ENCODE data around the gene DLGAP4. TPM values are rescaled to one million over a fixed set of nuclear protein-coding genes. Genes with fewer than 3 reads are reported as not detected.

The DLGAP4 gene
- total RNA-seq, 1 donor from 2014 or later = 77.3 TPM

DNA sequence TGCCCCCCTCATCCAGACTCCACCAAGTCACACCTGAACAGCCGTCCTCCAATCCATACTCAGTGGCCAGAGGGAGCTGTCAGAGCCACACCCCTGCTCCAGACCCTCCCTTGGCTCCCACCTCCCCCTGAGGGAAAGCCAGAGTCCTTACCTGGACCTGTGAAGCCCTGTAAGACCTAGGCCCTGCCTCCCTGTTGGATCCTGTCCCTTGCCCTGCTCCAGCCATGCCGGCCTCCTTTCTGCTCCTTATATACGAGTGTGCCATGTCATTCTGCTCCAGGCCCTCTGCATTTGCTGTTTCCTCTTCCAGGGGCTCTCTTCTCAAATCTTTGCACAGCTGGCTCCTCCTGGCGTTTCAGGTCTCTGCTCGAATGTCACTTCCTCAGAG lies 134.9 kb downstream of the DLGAP4 start:
- no peaks in the 10 kb centered on the region for H3K36me3 ChIP-seq
- no peak overlapping the region for H3K4me3 ChIP-seq
- TF ChIP-seq POLR2A (IDR thresholded peaks at IDR 0.05) = no peak
- TF ChIP-seq POLR2AphosphoS5 (IDR thresholded peaks at IDR 0.05; ENCODE audit: insufficient read depth in 1 of 2, low read depth in 1 of 2) = no peak
- TF ChIP-seq, protein P1, sequence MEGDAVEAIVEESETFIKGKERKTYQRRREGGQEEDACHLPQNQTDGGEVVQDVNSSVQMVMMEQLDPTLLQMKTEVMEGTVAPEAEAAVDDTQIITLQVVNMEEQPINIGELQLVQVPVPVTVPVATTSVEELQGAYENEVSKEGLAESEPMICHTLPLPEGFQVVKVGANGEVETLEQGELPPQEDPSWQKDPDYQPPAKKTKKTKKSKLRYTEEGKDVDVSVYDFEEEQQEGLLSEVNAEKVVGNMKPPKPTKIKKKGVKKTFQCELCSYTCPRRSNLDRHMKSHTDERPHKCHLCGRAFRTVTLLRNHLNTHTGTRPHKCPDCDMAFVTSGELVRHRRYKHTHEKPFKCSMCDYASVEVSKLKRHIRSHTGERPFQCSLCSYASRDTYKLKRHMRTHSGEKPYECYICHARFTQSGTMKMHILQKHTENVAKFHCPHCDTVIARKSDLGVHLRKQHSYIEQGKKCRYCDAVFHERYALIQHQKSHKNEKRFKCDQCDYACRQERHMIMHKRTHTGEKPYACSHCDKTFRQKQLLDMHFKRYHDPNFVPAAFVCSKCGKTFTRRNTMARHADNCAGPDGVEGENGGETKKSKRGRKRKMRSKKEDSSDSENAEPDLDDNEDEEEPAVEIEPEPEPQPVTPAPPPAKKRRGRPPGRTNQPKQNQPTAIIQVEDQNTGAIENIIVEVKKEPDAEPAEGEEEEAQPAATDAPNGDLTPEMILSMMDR (IDR thresholded peaks at IDR 0.05) = no peak
- H3K9me3 ChIP-seq = no peaks in the 10 kb centered on the region
- H3K27ac ChIP-seq = no peak overlapping the region
- DNase-seq (ENCODE audit: extremely low spot score in 2 of 2) = no peak
- H3K27me3 ChIP-seq = no peaks in the 10 kb centered on the region
- peaks cover 5% of the 10 kb centered on the region for H3K4me1 ChIP-seq
- intact Hi-C loops (cut with DNase I) = no loop called here

GRCh38 chr20:36441416-36441815 lies 135.3 kb downstream of the DLGAP4 start:
- Histone ChIP-seq H3K4me1 (peaks cover 1% of the 10 kb centered on the region), H3K36me3 (no peaks in the 10 kb centered on the region), H3K9me3 (no peaks in the 10 kb centered on the region), H3K4me3 (no peak overlapping the region), H3K27me3 (no peaks in the 10 kb centered on the region), H3K27ac (no peak overlapping the region)
- intact Hi-C loops (cut with DNase I) = no loop called here
- DNase-seq (ENCODE audit: extremely low spot score in 2 of 2) = no peak
- no peak for TF ChIP-seq POLR2A (IDR thresholded peaks at IDR 0.05)
- TF ChIP-seq, protein P1 (IDR thresholded peaks at IDR 0.05) = no peak
- TF ChIP-seq POLR2AphosphoS5 (IDR thresholded peaks at IDR 0.05; ENCODE audit: insufficient read depth in 1 of 2, low read depth in 1 of 2) = no peak

- no peak overlapping the region for H3K27ac ChIP-seq
- DNase-seq (ENCODE audit: extremely low spot score in 2 of 2) = no peak
- no peaks in the 10 kb centered on the region for H3K27me3 ChIP-seq
- H3K4me1 ChIP-seq = no peaks in the 10 kb centered on the region
- H3K4me3 ChIP-seq = no peak overlapping the region
- TF ChIP-seq POLR2AphosphoS5 (IDR thresholded peaks at IDR 0.05; ENCODE audit: insufficient read depth in 1 of 2, low read depth in 1 of 2) (no peak), POLR2A (IDR thresholded peaks at IDR 0.05) (no peak)
- TF ChIP-seq, protein P1 (IDR thresholded peaks at IDR 0.05) = no peak
- intact Hi-C loops (cut with DNase I) = no loop called here
- H3K36me3 ChIP-seq = no peaks in the 10 kb centered on the region
- H3K9me3 ChIP-seq = no peaks in the 10 kb centered on the region
Measured at GRCh38 chr20:36445847-36446246, 139.7 kb downstream of the DLGAP4 start.

DNA sequence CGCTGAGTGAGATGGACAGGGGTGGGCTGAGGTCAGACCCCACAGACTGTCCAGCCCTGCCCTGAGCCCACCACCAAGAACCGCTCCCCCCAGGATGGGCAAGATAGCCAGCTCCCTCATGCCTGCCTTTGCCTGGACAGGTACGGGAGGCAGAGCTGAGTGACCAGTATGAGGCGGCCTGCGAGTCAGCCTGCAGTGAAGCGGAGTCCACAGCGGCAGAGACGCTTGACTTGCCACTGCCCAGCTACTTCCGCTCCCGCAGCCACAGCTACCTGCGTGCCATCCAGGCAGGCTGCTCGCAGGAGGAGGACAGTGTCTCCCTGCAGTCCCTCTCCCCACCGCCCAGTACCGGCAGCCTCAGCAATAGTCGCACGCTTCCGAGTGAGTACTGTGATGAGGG lies 140.4 kb downstream of the DLGAP4 start:
- intact Hi-C loops (cut with DNase I) = no loop called here
- Histone ChIP-seq H3K27ac (no peak overlapping the region), H3K4me3 (no peak overlapping the region), H3K27me3 (no peaks in the 10 kb centered on the region), H3K4me1 (no peaks in the 10 kb centered on the region), H3K36me3 (no peaks in the 10 kb centered on the region), H3K9me3 (no peaks in the 10 kb centered on the region)
- no peak for TF ChIP-seq POLR2A (IDR thresholded peaks at IDR 0.05)
- TF ChIP-seq, protein P1 (IDR thresholded peaks at IDR 0.05) = no peak
- TF ChIP-seq POLR2AphosphoS5 (IDR thresholded peaks at IDR 0.05; ENCODE audit: insufficient read depth in 1 of 2, low read depth in 1 of 2) = no peak
- no peak for DNase-seq (ENCODE audit: extremely low spot score in 2 of 2)

- no peaks in the 10 kb centered on the region for H3K4me1 ChIP-seq
- intact Hi-C loops (cut with DNase I) = no loop called here
- no peak overlapping the region for H3K27ac ChIP-seq
- no peak for DNase-seq (ENCODE audit: extremely low spot score in 2 of 2)
- TF ChIP-seq, protein P1 (IDR thresholded peaks at IDR 0.05) = no peak
- TF ChIP-seq POLR2A (IDR thresholded peaks at IDR 0.05) (no peak), POLR2AphosphoS5 (IDR thresholded peaks at IDR 0.05; ENCODE audit: insufficient read depth in 1 of 2, low read depth in 1 of 2) (peak in 1 of 2 donors; percentile 44)
- H3K4me3 ChIP-seq = no peak overlapping the region
- no peaks in the 10 kb centered on the region for H3K9me3 ChIP-seq
- no peaks in the 10 kb centered on the region for H3K27me3 ChIP-seq
- no peaks in the 10 kb centered on the region for H3K36me3 ChIP-seq
Measured at GRCh38 chr20:36447101-36447500, 141.0 kb downstream of the DLGAP4 start.
